DMS53 treated with DMSO at 0.1 percent for 48 hours (cell line): ENCODE data around the gene ASIC4.

Source experiments
- DNase-seq: peaks from one replicate; lab custom pipeline; 2025; ENCODE audit not compliant: unreplicated experiment; lab: John Stamatoyannopoulos, UW

ASIC4 gene

GRCh38 chr2:219512524-219513216 lies 1.6 kb upstream of the ASIC4 start:
- DNase-seq, result no peak

GRCh38 chr2:219513787-219514186 lies 495 bp upstream of the ASIC4 start:
- DNase-seq, result no peak

- no peak for DNase-seq
These were observed 554 bp downstream of the ASIC4 start for GRCh38 chr2:219514836-219515235.

GRCh38 chr2:219515874-219516629 lies 1.8 kb downstream of the ASIC4 start:
- DNase-seq, result no peak

GRCh38 chr2:219516888-219517287 lies 2.6 kb downstream of the ASIC4 start:
- DNase-seq, result no peak

- DNase-seq, result no peak
These were observed 3.9 kb downstream of the ASIC4 start for GRCh38 chr2:219517954-219518778.

GRCh38 chr2:219519526-219519916 lies 5.2 kb downstream of the ASIC4 start:
- DNase-seq, result no peak

GRCh38 chr2:219520079-219520478 lies 5.8 kb downstream of the ASIC4 start:
- no peak for DNase-seq

- DNase-seq, result peak; percentile 30
These were observed 7.0 kb downstream of the ASIC4 start for GRCh38 chr2:219521066-219521880.

- DNase-seq, result peak; percentile 21
These were observed 8.1 kb downstream of the ASIC4 start for GRCh38 chr2:219522111-219523030.

GRCh38 chr2:219523031-219523671 lies 8.9 kb downstream of the ASIC4 start:
- no peak for DNase-seq

GRCh38 chr2:219524817-219525216 lies 10.5 kb downstream of the ASIC4 start:
- DNase-seq, result no peak

GRCh38 chr2:219525533-219526232 lies 11.4 kb downstream of the ASIC4 start:
- DNase-seq, result no peak

- DNase-seq, result peak; percentile 12
These were observed 12.2 kb downstream of the ASIC4 start for GRCh38 chr2:219526320-219527075.

GRCh38 chr2:219527076-219527394 lies 12.8 kb downstream of the ASIC4 start:
- peak; percentile 38 for DNase-seq

GRCh38 chr2:219527472-219527871 lies 13.2 kb downstream of the ASIC4 start:
- no peak for DNase-seq

GRCh38 chr2:219530048-219530963 lies 16.0 kb downstream of the ASIC4 start:
- peak; percentile 70 for DNase-seq
